Smooth muscle cell of the brain vasculature (primary cell): ENCODE data around the gene UNC13A.

ENCODE experiments used
- DNase-seq: peaks from one replicate; pipeline ENCODE4 v3.0.0-alpha.2; 2012; ENCODE audit warnings: low read depth, low spot score

The UNC13A gene

GRCh38 chr19:17687857-17688784 lies at the start of gene UNC13A:
TSS of gene UNC13A (minus strand) at chr19:17688354. CDS start at chr19:17688199, 155 bp downstream.
- no peak for DNase-seq

DNA sequence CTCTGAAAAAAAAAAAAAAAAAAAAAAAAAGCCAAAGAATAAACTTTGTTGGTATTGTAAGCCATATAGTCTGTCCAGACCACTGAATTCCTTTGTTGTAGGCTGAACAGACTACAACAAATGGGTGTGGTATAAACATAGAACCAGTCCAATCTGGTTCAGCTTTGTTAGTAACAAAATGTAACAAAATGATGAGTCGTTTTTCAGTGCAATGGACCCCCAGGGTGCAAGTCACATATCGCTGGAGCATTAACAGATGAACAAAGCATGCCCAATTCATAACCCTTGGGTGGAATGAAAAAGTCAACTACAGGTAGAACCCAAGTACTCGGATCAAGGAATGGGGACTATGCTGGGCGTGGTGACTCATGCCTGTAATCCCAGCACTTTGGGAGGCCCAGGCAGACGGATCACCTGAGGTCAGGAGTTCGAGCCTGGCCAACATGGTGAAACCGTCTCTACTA lies 49.6 kb upstream of the UNC13A start:
- no peak for DNase-seq

GRCh38 chr19:17735410-17735809 lies 47.3 kb upstream of the UNC13A start:
- DNase-seq = no peak

DNA sequence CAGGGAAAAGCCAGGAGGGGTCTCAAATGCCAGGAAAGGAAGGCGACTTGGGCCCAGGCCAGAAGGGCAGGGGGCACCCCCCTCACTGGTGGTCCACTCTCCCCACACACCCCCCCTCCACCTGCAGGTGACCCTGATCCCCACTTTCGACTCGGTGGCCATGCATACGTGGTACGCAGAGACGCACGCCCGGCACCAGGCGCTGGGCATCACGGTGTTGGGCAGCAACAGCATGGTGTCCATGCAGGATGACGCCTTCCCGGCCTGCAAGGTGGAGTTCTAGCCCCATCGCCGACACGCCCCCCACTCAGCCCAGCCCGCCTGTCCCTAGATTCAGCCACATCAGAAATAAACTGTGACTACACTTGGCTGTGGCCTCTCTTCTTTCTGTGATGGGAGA lies 46.0 kb upstream of the UNC13A start:
- no peak for DNase-seq

GRCh38 chr19:17733127-17733526 lies 45.0 kb upstream of the UNC13A start:
- no peak for DNase-seq

GRCh38 chr19:17727843-17728242 lies 39.7 kb upstream of the UNC13A start:
- no peak for DNase-seq

GRCh38 chr19:17726964-17727773 lies 39.0 kb upstream of the UNC13A start:
- no peak for DNase-seq

DNA sequence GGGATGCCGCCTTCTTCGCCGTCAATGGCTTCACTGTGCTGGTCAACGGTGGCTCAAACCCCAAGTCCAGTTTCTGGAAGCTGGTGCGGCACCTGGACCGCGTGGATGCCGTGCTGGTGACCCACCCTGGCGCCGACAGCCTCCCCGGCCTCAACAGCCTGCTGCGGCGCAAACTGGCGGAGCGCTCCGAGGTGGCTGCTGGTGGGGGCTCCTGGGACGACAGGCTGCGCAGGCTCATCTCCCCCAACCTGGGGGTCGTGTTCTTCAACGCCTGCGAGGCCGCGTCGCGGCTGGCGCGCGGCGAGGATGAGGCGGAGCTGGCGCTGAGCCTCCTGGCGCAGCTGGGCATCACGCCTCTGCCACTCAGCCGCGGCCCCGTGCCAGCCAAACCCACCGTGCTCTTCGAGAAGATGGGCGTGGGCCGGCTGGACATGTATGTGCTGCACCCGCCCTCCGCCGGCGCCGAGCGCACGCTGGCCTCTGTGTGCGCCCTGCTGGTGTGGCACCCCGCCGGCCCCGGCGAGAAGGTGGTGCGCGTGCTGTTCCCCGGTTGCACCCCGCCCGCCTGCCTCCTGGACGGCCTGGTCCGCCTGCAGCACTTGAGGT lies 38.1 kb upstream of the UNC13A start:
- no peak for DNase-seq

GRCh38 chr19:17725422-17726078 lies 37.4 kb upstream of the UNC13A start:
- DNase-seq = no peak

- no peak for DNase-seq
Measured at GRCh38 chr19:17724655-17725054, 36.5 kb upstream of the UNC13A start.

DNA sequence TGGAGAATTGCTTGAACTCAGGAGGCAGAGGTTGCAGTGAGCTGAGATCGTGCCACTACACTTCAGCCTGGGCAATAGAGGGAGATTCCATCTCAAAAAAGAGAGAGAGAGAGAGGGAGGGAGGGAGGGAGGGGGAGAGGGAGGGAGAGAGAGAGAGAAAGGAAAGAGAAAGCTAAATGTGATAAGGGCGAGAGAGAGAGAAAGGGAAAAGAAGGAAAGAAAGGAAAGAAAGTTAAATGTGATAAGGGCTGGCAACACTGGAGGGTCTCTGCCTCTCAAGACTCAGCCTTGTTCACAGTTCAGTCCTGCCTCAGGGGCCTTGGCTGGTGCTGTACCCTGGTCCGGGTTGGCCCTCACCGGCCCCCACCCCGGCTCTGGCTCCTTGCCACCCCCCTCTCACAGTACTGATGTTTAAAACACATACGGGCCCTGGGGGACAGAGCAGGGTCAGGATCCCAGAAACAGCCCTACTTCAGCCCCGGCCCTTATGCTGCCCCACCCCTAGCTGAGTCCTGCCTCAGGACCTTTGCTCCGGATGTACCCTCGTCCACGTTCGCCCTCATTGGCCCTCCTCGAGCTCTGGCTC lies 34.6 kb upstream of the UNC13A start:
- no peak for DNase-seq

- DNase-seq = no peak
Measured at GRCh38 chr19:17721821-17722220, 33.7 kb upstream of the UNC13A start.

DNA sequence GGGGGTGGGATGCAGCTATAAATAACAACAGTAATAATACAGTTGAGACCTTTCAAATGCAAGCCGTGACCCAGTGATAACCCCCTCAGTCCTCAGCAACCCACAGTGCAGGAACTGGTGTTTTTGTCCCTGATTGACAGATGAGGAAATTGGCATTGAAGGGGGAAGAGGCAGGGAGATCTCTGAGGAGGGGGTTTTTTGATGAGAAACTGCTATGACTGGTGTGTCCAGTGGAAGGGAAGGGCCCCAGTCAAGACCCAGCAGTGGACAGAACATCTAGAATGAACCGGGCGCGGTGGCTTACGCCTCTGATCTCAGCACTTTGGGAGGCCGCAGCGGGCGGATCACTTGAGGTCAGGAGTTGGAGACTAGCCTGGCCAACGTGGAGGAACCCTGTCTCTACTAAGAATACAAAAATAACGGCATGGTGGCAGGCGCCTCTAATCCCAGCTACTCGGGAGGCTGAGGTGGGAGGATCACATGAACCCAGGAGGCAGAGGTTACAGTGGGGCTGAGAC lies 33.0 kb upstream of the UNC13A start:
- DNase-seq = no peak

GRCh38 chr19:17720440-17720839 lies 32.3 kb upstream of the UNC13A start:
- DNase-seq = no peak

DNA sequence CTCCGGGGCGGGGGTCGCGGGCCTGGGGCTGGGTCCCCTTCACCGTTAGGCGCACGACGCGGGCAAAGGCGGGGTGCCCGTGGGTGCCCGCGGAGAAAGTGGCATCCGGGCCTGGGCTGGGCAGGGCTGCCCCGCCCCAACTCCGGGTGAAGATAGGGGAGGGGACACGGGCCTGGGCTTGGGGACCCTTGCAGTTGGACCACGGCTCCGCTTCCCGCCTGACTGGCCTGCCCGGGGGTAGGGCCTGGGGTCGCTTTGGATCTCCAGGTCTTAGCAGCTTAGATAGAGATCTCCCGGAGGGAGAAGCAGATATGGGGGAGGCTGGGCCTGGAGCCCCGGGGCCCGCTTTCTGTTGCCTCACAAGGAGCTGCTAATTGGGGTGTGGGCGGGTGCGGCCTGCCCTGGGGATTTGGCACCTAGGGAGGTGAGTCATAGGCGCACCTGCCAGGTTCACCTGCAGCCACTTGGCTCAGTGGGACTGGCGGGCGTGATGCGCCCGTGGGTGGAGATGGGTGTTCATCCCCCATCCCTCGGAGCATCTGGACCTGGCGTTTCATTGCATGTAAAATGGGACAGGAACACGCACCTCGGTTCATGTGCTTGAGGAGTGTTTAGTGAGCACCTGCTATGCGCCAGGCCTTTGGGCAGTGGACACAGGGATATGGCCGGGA lies 31.7 kb upstream of the UNC13A start:
- no peak for DNase-seq

- DNase-seq = no peak
Measured at GRCh38 chr19:17718947-17719711, 31.0 kb upstream of the UNC13A start, which contains the start of gene MAP1S. TSS of gene MAP1S (plus strand) at chr19:17719480. CDS start at chr19:17719503, 23 bp downstream.

DNA sequence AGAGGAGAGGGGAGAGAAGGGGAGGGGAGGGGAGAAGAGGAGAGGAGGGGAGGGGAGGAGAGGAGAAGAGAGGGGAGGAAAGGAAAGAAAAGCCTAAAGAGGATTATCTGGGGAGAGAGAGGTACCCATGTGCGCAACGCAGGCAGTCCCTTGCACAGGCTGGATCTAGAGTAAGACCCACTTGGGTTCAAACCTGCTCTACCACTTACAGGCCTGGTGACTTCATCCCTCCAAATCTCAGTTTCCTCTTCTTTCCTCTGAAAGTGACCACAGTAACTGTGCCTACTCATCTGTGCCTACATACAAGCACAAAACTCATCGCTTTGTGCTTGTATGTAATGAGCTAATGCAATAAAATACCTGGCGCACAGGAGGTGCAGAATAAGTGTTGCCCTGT lies 30.4 kb upstream of the UNC13A start:
- DNase-seq = no peak

GRCh38 chr19:17716309-17716929 lies 28.3 kb upstream of the UNC13A start:
- no peak for DNase-seq

DNA sequence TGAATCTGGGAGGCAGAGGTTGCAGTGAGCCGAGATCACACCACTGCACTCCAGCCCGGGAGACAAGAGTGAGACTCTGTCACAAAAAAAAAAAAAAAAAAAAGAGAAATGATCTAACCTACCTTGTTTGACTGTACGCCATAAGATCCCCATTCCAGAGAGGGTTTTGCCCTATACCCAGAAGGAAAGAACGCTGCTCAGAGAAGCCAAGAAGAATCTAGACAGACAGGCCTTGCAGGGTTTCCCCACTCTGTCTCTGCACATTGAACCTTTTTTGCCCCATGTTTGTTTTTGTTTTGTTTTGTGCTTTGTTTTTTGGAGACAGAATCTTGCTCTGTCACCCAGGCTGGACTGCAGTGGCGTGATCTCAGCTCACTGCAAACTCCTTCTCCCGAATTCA lies 23.7 kb upstream of the UNC13A start:
- DNase-seq = no peak
